Chondrocyte (in vitro differentiated cells): ENCODE data around the gene SRRM5. TPM values are rescaled to one million over a fixed set of nuclear protein-coding genes. Genes with fewer than 3 reads are reported as not detected.

Source experiments
- DNase-seq: peaks from one replicate; pipeline ENCODE4 v3.0.0; 2021; ENCODE audit warnings: mixed read lengths, low spot score
- H3K27ac Mint-ChIP-seq: one replicate; pipeline ENCODE4 v1.8.0; 2021; ENCODE audit warnings: mild to moderate bottlenecking, moderate library complexity, mixed read lengths; ENCODE audit not compliant: unreplicated experiment
- H3K27me3 Mint-ChIP-seq: 2 replicates; pipeline ENCODE4 v1.8.0; 2021; ENCODE audit warnings: low read depth, mixed read lengths
- H3K36me3 Mint-ChIP-seq: 2 replicates; pipeline ENCODE4 v1.8.0; 2021; ENCODE audit warnings: low read depth, mixed read lengths
- H3K4me1 Mint-ChIP-seq: 2 replicates; pipeline ENCODE4 v1.8.0; 2021; ENCODE audit warnings: low read depth, mild to moderate bottlenecking, mixed read lengths
- H3K4me3 Mint-ChIP-seq: one replicate; pipeline ENCODE4 v1.8.0; 2021; ENCODE audit warnings: mild to moderate bottlenecking, moderate library complexity, mixed read lengths; ENCODE audit not compliant: unreplicated experiment
- H3K9me3 Mint-ChIP-seq: 2 replicates; pipeline ENCODE4 v1.8.0; 2021; ENCODE audit warnings: low read depth, mixed read lengths
- total RNA-seq: library from RNA; stranded (reverse); gene quantifications from 3 replicates; pipeline ENCODE4 v1.2.1, GENCODE V29; 2021
- TF ChIP-seq, protein P1 (sequence below): fragments of 200-600 bp; sonication (generic); IDR thresholded peaks from 2 replicates; pipeline ENCODE4 v1.5.0; 2021; ENCODE audit warnings: antibody characterized with exemption, mild to moderate bottlenecking, moderate library complexity

Gene SRRM5
- total RNA-seq, 1 donor from 2014 or later = 0.12 TPM

GRCh38 chr19:43658494-43658893, 46.6 kb downstream of the SRRM5 start:
- Mint-ChIP-seq H3K27me3 (no peaks in the 10 kb centered on the region), H3K9me3 (peaks cover 3% of the 10 kb centered on the region), H3K4me3 (no peak overlapping the region), H3K27ac (no peak overlapping the region), H3K4me1 (no peaks in the 10 kb centered on the region), H3K36me3 (peaks cover 25% of the 10 kb centered on the region)
- TF ChIP-seq, protein P1, sequence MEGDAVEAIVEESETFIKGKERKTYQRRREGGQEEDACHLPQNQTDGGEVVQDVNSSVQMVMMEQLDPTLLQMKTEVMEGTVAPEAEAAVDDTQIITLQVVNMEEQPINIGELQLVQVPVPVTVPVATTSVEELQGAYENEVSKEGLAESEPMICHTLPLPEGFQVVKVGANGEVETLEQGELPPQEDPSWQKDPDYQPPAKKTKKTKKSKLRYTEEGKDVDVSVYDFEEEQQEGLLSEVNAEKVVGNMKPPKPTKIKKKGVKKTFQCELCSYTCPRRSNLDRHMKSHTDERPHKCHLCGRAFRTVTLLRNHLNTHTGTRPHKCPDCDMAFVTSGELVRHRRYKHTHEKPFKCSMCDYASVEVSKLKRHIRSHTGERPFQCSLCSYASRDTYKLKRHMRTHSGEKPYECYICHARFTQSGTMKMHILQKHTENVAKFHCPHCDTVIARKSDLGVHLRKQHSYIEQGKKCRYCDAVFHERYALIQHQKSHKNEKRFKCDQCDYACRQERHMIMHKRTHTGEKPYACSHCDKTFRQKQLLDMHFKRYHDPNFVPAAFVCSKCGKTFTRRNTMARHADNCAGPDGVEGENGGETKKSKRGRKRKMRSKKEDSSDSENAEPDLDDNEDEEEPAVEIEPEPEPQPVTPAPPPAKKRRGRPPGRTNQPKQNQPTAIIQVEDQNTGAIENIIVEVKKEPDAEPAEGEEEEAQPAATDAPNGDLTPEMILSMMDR = no peak
- DNase-seq = no peak

- DNase-seq = no peak
- TF ChIP-seq, protein P1 = no peak
- no peak overlapping the region for H3K4me3 Mint-ChIP-seq
- H3K27ac Mint-ChIP-seq = no peak overlapping the region
- peaks cover 24% of the 10 kb centered on the region for H3K36me3 Mint-ChIP-seq
- no peaks in the 10 kb centered on the region for H3K4me1 Mint-ChIP-seq
- H3K27me3 Mint-ChIP-seq = no peaks in the 10 kb centered on the region
- peaks cover 3% of the 10 kb centered on the region for H3K9me3 Mint-ChIP-seq
These were observed 48.5 kb downstream of the SRRM5 start for GRCh38 chr19:43660301-43660970.

DNA sequence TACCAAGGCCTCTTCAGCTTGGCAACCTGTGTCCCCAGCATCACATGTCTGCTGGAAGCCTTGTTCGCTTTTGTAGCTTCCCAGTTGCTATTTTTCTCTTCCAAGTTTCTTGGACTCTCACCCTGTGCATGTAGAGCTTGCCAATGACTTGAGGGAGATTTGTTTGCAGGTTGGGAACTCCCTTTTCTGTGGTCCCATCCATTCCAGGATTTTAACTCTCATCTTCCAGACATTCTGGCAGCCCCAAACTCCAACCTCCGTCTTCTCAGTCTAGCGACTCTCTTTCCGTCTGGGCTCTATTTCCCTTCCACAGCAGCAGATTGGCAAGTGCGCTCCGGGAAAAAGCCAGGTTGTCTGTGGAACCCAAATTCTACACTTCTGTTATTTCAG, 49.1 kb downstream of the SRRM5 start:
- Mint-ChIP-seq H3K4me1 (no peaks in the 10 kb centered on the region), H3K27ac (no peak overlapping the region), H3K36me3 (peaks cover 21% of the 10 kb centered on the region), H3K27me3 (no peaks in the 10 kb centered on the region), H3K4me3 (no peak overlapping the region), H3K9me3 (peaks cover 3% of the 10 kb centered on the region)
- TF ChIP-seq, protein P1 = no peak
- DNase-seq = no peak

GRCh38 chr19:43662487-43662886, 50.6 kb downstream of the SRRM5 start:
- H3K27me3 Mint-ChIP-seq = no peaks in the 10 kb centered on the region
- H3K36me3 Mint-ChIP-seq = peaks cover 23% of the 10 kb centered on the region
- H3K4me3 Mint-ChIP-seq = no peak overlapping the region
- peaks cover 3% of the 10 kb centered on the region for H3K9me3 Mint-ChIP-seq
- H3K27ac Mint-ChIP-seq = no peak overlapping the region
- TF ChIP-seq, protein P1 = peak; percentile 72
- H3K4me1 Mint-ChIP-seq = peaks cover 5% of the 10 kb centered on the region
- no peak for DNase-seq

- TF ChIP-seq, protein P1 = no peak
- Mint-ChIP-seq H3K9me3 (no peaks in the 10 kb centered on the region), H3K36me3 (peaks cover 19% of the 10 kb centered on the region), H3K4me1 (peaks cover 14% of the 10 kb centered on the region), H3K27ac (no peak overlapping the region), H3K4me3 (no peak overlapping the region), H3K27me3 (no peaks in the 10 kb centered on the region)
- no peak for DNase-seq
These were observed 52.1 kb downstream of the SRRM5 start for GRCh38 chr19:43664018-43664417.

Other genes starting within 250 kb of the SRRM5 start
- gene TEX101, start 197.2 kb upstream of the SRRM5 start, total RNA-seq = not detected in 3 replicates
- gene LYPD3, start 146.5 kb upstream of the SRRM5 start, total RNA-seq = 0.39 to 1.0 TPM (median 0.59 TPM) in 3 replicates
- 4.5 to 8.1 TPM (median 7.0 TPM) in 3 replicates for gene PHLDB3, start 107.3 kb upstream of the SRRM5 start, total RNA-seq
- 31.5 to 38.9 TPM (median 33.0 TPM) in 3 replicates for gene ETHE1, start 84.9 kb upstream of the SRRM5 start, total RNA-seq
- gene ZNF575, start 78.9 kb upstream of the SRRM5 start, total RNA-seq = 4.1 to 6.0 TPM (median 5.1 TPM) in 3 replicates
- gene XRCC1, start 36.6 kb upstream of the SRRM5 start, total RNA-seq = 22.8 to 30.5 TPM (median 30.4 TPM) in 3 replicates
- 0.51 to 2.3 TPM (median 1.6 TPM) in 3 replicates for gene PINLYP, start 36.3 kb upstream of the SRRM5 start, total RNA-seq
- 40.0 to 43.1 TPM (median 41.7 TPM) in 3 replicates for gene IRGQ, start 16.0 kb upstream of the SRRM5 start, total RNA-seq
- 11.9 to 17.6 TPM (median 12.1 TPM) in 3 replicates for gene ZNF576, start 15.5 kb upstream of the SRRM5 start, total RNA-seq
- gene ZNF428, start 7.5 kb downstream of the SRRM5 start, total RNA-seq = 50.7 to 53.9 TPM (median 52.5 TPM) in 3 replicates
- 5.6 to 7.1 TPM (median 6.1 TPM) in 3 replicates for gene CADM4, start 27.8 kb downstream of the SRRM5 start, total RNA-seq
- gene PLAUR, start 58.1 kb downstream of the SRRM5 start, total RNA-seq = 16.3 to 23.6 TPM (median 19.9 TPM) in 3 replicates
- gene IRGC, start 104.0 kb downstream of the SRRM5 start, total RNA-seq = not detected in 3 replicates
- gene SMG9, start 142.9 kb downstream of the SRRM5 start, total RNA-seq = 46.9 to 55.4 TPM (median 47.2 TPM) in 3 replicates
- gene KCNN4, start 168.9 kb downstream of the SRRM5 start, total RNA-seq = 2.3 to 3.3 TPM (median 2.9 TPM) in 3 replicates
- gene LYPD5, start 190.4 kb downstream of the SRRM5 start, total RNA-seq = not detected in 3 replicates
- 7.6 to 12.8 TPM (median 8.4 TPM) in 3 replicates for gene ZNF283, start 215.2 kb downstream of the SRRM5 start, total RNA-seq